ENCODE measurements around the gene DNAJC25. TPM values are rescaled to one million over a fixed set of nuclear protein-coding genes. Genes with fewer than 3 reads are reported as not detected.
"Not testable (repeated sequence)": the region's sequence is repeated elsewhere in the genome, so short reads cannot be mapped to it uniquely, and the experiment has no call there.

The DNAJC25 gene
- polyA plus RNA-seq, 3 donors, result 1.1 to 6.0 (median 1.6) TPM

GRCh38 chr9:111663301-111663823 is 32.2 kb downstream of the DNAJC25 start:
- WGBS (ENCODE audit: insufficient coverage), result 57% methylated on average over 4 of the region's 5 CpGs
- H3K27ac Mint-ChIP-seq, result peak overlapping the region in 5 of 7 donors; percentile 20 to 89 (median 79)
- no peaks in the 10 kb centered on the region for H3K9me3 Mint-ChIP-seq
- Histone ChIP-seq H3K36me3 (replicated peaks in 1 of 2; ENCODE audit: control insufficient read depth in 1 of 2, insufficient read depth in 2 of 2, low read length in 2 of 2) (peaks cover 16 to 41% of the 10 kb centered on the region in 2 donors), H3K27me3 (ENCODE audit: control insufficient read depth in 2 of 2, insufficient read depth in 2 of 2, low read length in 2 of 2) (no peaks in the 10 kb centered on the region), H3K27ac (ENCODE audit: low read depth in 1 of 2, low read length in 2 of 2) (peak overlapping the region; percentile 31 to 60), H3K4me1 (ENCODE audit: control insufficient read depth in 1 of 2, insufficient read depth in 2 of 2, low read length in 2 of 2) (peaks cover 18 to 22% of the 10 kb centered on the region in 2 donors), H3K79me2 (ENCODE audit: insufficient read depth, low read length) (peaks cover 31% of the 10 kb centered on the region), H3K4me2 (replicated peaks; ENCODE audit: extremely low read depth, low read length, poor library complexity, severe bottlenecking) (peak overlapping the region; percentile 93), H4K20me1 (ENCODE audit: insufficient read depth, low read length) (peaks cover 47% of the 10 kb centered on the region), H2AFZ (ENCODE audit: insufficient read depth, low read depth, low read length, poor library complexity, severe bottlenecking) (no peak overlapping the region), H3K9me3 (replicated peaks in 1 of 2; ENCODE audit: control insufficient read depth in 1 of 2, insufficient read depth in 1 of 2, low read length in 2 of 2) (no peaks in the 10 kb centered on the region), H3K9ac (ENCODE audit: insufficient read depth, low read length, poor library complexity, severe bottlenecking) (peak overlapping the region; percentile 68), H3K4me3 (replicated peaks in 1 of 3; ENCODE audit: low read depth in 2 of 3, low read length in 3 of 3) (peak overlapping the region in 1 of 3 experiments; percentile 85)
- peaks cover 27% of the 10 kb centered on the region for H3K4me1 Mint-ChIP-seq
- no peak for DNase-seq
- H3K4me3 Mint-ChIP-seq, result peak overlapping the region; percentile 32 to 100
- peaks cover 22 to 39% of the 10 kb centered on the region in 2 donors for H3K36me3 Mint-ChIP-seq
- intact Hi-C loops (cut with micrococcal nuclease), result no loop called here
- peaks cover 5 to 10% (median 9%) of the 10 kb centered on the region in 3 donors for H3K27me3 Mint-ChIP-seq (ENCODE audit: low read depth in 3 of 3)
- no peak for TF ChIP-seq CTCF (IDR thresholded peaks at IDR 0.05)

GRCh38 chr9:111668026-111668573 is 37.0 kb downstream of the DNAJC25 start:
- intact Hi-C loops (cut with micrococcal nuclease), result no loop called here
- Mint-ChIP-seq H3K27me3 (ENCODE audit: low read depth in 3 of 3) (peaks cover 0 to 2% (median 0%) of the 10 kb centered on the region in 3 donors), H3K9me3 (no peaks in the 10 kb centered on the region), H3K4me1 (peaks cover 8% of the 10 kb centered on the region), H3K4me3 (no peak overlapping the region), H3K27ac (peak overlapping the region in 2 of 7 donors; percentile 28 to 33), H3K36me3 (peaks cover 39 to 66% of the 10 kb centered on the region in 2 donors)
- DNase-seq, result no peak
- H3K36me3 ChIP-seq (replicated peaks in 1 of 2; ENCODE audit: control insufficient read depth in 1 of 2, insufficient read depth in 2 of 2, low read length in 2 of 2), result peaks cover 27 to 69% of the 10 kb centered on the region in 2 donors
- H3K9ac ChIP-seq (ENCODE audit: insufficient read depth, low read length, poor library complexity, severe bottlenecking), result no peak overlapping the region
- peaks cover 28% of the 10 kb centered on the region for H3K79me2 ChIP-seq (ENCODE audit: insufficient read depth, low read length)
- no peak overlapping the region for H2AFZ ChIP-seq (ENCODE audit: insufficient read depth, low read depth, low read length, poor library complexity, severe bottlenecking)
- no peak overlapping the region for H3K4me2 ChIP-seq (replicated peaks; ENCODE audit: extremely low read depth, low read length, poor library complexity, severe bottlenecking)
- H3K4me1 ChIP-seq (ENCODE audit: control insufficient read depth in 1 of 2, insufficient read depth in 2 of 2, low read length in 2 of 2), result peaks cover 4 to 5% of the 10 kb centered on the region in 2 donors
- no peak overlapping the region for H3K27ac ChIP-seq (ENCODE audit: low read depth in 1 of 2, low read length in 2 of 2)
- H3K9me3 ChIP-seq (replicated peaks in 1 of 2; ENCODE audit: control insufficient read depth in 1 of 2, insufficient read depth in 1 of 2, low read length in 2 of 2), result no peaks in the 10 kb centered on the region
- peaks cover 47% of the 10 kb centered on the region for H4K20me1 ChIP-seq (ENCODE audit: insufficient read depth, low read length)
- no peaks in the 10 kb centered on the region for H3K27me3 ChIP-seq (ENCODE audit: control insufficient read depth in 2 of 2, insufficient read depth in 2 of 2, low read length in 2 of 2)
- TF ChIP-seq CTCF (IDR thresholded peaks at IDR 0.05), result no peak
- no CpG with 5 or more reads among the region's 1 CpG for WGBS (ENCODE audit: insufficient coverage)
- H3K4me3 ChIP-seq (replicated peaks in 1 of 3; ENCODE audit: low read depth in 2 of 3, low read length in 3 of 3), result no peak overlapping the region

GRCh38 chr9:111668601-111669000 is 37.5 kb downstream of the DNAJC25 start:
- H3K4me3 Mint-ChIP-seq; H3K4me3 ChIP-seq (replicated peaks in 1 of 3; ENCODE audit: low read depth in 2 of 3, low read length in 3 of 3); H3K4me2 ChIP-seq (replicated peaks; ENCODE audit: extremely low read depth, low read length, poor library complexity, severe bottlenecking); H2AFZ ChIP-seq (ENCODE audit: insufficient read depth, low read depth, low read length, poor library complexity, severe bottlenecking); H3K4me1 ChIP-seq (ENCODE audit: control insufficient read depth in 1 of 2, insufficient read depth in 2 of 2, low read length in 2 of 2); H3K9me3 ChIP-seq (replicated peaks in 1 of 2; ENCODE audit: control insufficient read depth in 1 of 2, insufficient read depth in 1 of 2, low read length in 2 of 2); H3K4me1 Mint-ChIP-seq; H3K9ac ChIP-seq (ENCODE audit: insufficient read depth, low read length, poor library complexity, severe bottlenecking); DNase-seq; H3K27ac ChIP-seq (ENCODE audit: low read depth in 1 of 2, low read length in 2 of 2); H3K27me3 Mint-ChIP-seq (ENCODE audit: low read depth in 3 of 3); H3K27me3 ChIP-seq (ENCODE audit: control insufficient read depth in 2 of 2, insufficient read depth in 2 of 2, low read length in 2 of 2); H3K9me3 Mint-ChIP-seq; intact Hi-C loops (cut with micrococcal nuclease): not testable (repeated sequence)
- 83% methylated on average over 7 of the region's 11 CpGs for WGBS (ENCODE audit: insufficient coverage)
- Histone ChIP-seq H4K20me1 (ENCODE audit: insufficient read depth, low read length) (peaks cover 43% of the 10 kb centered on the region), H3K36me3 (replicated peaks in 1 of 2; ENCODE audit: control insufficient read depth in 1 of 2, insufficient read depth in 2 of 2, low read length in 2 of 2) (peaks cover 27 to 69% of the 10 kb centered on the region in 2 donors), H3K79me2 (ENCODE audit: insufficient read depth, low read length) (peaks cover 23% of the 10 kb centered on the region)
- H3K27ac Mint-ChIP-seq, result peak overlapping the region in 1 of 7 donors; percentile 33
- H3K36me3 Mint-ChIP-seq, result peaks cover 34 to 60% of the 10 kb centered on the region in 2 donors

All from CD14-positive monocyte (primary cell).